ENCODE data around the gene ABHD12.

- no peak for TF ChIP-seq EZH2phosphoT487 (IDR thresholded peaks at IDR 0.05; ENCODE audit: low read depth, severe bottlenecking, unreplicated experiment)
- no peak for TF ChIP-seq CTCF (IDR thresholded peaks at IDR 0.05; ENCODE audit: poor library complexity)
- no peak for TF ChIP-seq EZH2 (IDR thresholded peaks at IDR 0.05; ENCODE audit: borderline replicate concordance)
Observed at GRCh38 chr20:25315418-25316210, 75.0 kb downstream of the ABHD12 start.
